Cardiac muscle cell (in vitro differentiated cells and primary cell): ENCODE results near the gene TMEM88. TPM values are rescaled to one million over a fixed set of nuclear protein-coding genes. Genes with fewer than 3 reads are reported as not detected.
A peak's percentile ranks its signal among the peaks of the same experiment; 100 is the strongest.

ENCODE experiments used
- DNase-seq, 2 donors: peaks; one replicate each; pipeline versions ENCODE4 v3.0.0 to v3.0.0-alpha.2; 2010 to 2017; ENCODE audit warnings: low read depth in 1 of 2, low spot score in 1 of 2
- H3K27ac ChIP-seq: fragments of 200-600 bp; sonication (generic); 2 replicates; pipeline ENCODE4 v1.5.1; 2016
- H3K27me3 ChIP-seq: fragments of 200-600 bp; sonication (generic); 2 replicates; pipeline ENCODE4 v1.6.0; 2016; ENCODE audit warnings: control low read depth
- H3K36me3 ChIP-seq: fragments of 200-600 bp; sonication (generic); 2 replicates; pipeline ENCODE4 v1.5.1; 2016; ENCODE audit warnings: control low read depth
- H3K4me1 ChIP-seq: fragments of 200-600 bp; sonication (generic); 2 replicates; pipeline ENCODE4 v1.8.1; 2017; ENCODE audit warnings: low read depth, mild to moderate bottlenecking, mixed run types
- H3K4me3 ChIP-seq: fragments of 200-600 bp; sonication (generic); 2 replicates; pipeline ENCODE4 v1.5.1; 2016; ENCODE audit warnings: mild to moderate bottlenecking
- H3K9me3 ChIP-seq: fragments of 200-600 bp; sonication (generic); 2 replicates; pipeline ENCODE4 v1.5.1; 2017; ENCODE audit warnings: low read depth, mild to moderate bottlenecking, control low read depth
- polyA plus RNA-seq: library from polyadenylated mRNA; unstranded; fragments of >200 nt; fragmentation: Nextera tagmentation; extraction: Ambion mirVana; gene quantifications from 2 replicates; pipeline ENCODE4 v1.2.1, GENCODE V29; 2016
- total RNA-seq: library from RNA; depleted of rRNA; stranded (reverse); fragments of >200 nt; gene quantifications from 2 replicates; pipeline ENCODE4 v1.2.3, GENCODE V29; 2016
- TF ChIP-seq, protein P1 (sequence below): IDR thresholded peaks from 2 replicates; pipeline ENCODE4 v1.5.1; 2012; ENCODE audit warnings: low read depth, mild to moderate bottlenecking, low read length

Gene TMEM88
- total and polyA plus RNA-seq, 2 experiments from 2014 or later, result 27.4 to 66.1 TPM

DNA sequence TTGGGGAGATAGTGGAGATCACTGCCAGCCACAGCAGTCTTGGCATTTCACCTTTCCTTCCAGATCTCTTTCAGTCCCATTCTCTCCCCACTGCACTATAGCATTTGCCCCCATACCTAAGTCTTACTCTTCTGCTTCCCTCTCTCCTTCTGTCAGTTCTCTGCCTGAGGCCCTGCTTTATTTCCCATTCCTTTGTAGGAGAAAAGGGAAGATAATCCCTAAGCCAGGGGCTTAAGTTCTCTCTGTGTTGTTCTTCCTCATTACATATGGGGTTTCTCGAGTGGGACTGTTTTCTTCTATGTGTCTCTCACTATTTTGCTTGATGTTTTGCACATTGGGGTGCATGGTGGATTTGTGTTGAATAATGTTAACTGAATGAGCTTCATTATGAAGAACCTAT is 14.4 kb upstream of the TMEM88 start:
- peaks cover 1% of the 10 kb centered on the region for H3K36me3 ChIP-seq
- DNase-seq, result no peak
- TF ChIP-seq, protein P1, sequence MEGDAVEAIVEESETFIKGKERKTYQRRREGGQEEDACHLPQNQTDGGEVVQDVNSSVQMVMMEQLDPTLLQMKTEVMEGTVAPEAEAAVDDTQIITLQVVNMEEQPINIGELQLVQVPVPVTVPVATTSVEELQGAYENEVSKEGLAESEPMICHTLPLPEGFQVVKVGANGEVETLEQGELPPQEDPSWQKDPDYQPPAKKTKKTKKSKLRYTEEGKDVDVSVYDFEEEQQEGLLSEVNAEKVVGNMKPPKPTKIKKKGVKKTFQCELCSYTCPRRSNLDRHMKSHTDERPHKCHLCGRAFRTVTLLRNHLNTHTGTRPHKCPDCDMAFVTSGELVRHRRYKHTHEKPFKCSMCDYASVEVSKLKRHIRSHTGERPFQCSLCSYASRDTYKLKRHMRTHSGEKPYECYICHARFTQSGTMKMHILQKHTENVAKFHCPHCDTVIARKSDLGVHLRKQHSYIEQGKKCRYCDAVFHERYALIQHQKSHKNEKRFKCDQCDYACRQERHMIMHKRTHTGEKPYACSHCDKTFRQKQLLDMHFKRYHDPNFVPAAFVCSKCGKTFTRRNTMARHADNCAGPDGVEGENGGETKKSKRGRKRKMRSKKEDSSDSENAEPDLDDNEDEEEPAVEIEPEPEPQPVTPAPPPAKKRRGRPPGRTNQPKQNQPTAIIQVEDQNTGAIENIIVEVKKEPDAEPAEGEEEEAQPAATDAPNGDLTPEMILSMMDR, result no peak
- peaks cover 29% of the 10 kb centered on the region for H3K4me1 ChIP-seq
- no peaks in the 10 kb centered on the region for H3K27me3 ChIP-seq
- no peak overlapping the region for H3K4me3 ChIP-seq
- H3K9me3 ChIP-seq, result no peaks in the 10 kb centered on the region
- peak overlapping the region; percentile 94 for H3K27ac ChIP-seq

DNA sequence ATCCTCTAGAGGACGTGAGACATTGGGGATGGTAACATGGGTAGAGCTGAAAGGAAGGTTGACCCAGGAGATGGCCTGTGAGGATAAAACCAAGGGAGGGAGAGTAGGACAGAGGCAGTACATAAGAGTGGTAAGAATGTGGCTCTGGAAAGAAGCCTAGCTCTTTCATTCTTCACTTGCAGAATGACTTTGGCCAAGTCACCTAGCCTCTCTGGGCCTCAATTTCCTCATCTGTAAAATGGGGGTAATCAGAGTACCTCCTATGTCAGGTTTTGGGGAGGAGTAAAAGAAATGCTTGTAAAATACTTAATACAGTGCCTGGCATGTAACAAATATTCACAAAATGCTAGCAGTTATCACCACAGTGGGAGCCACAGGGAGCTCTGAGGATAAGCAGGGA is 14.0 kb upstream of the TMEM88 start:
- H3K4me3 ChIP-seq, result peak overlapping the region; percentile 40
- H3K36me3 ChIP-seq, result peaks cover 6% of the 10 kb centered on the region
- H3K27me3 ChIP-seq, result no peaks in the 10 kb centered on the region
- TF ChIP-seq, protein P1, result no peak
- H3K9me3 ChIP-seq, result no peaks in the 10 kb centered on the region
- H3K27ac ChIP-seq, result peak overlapping the region; percentile 94
- H3K4me1 ChIP-seq, result peaks cover 29% of the 10 kb centered on the region
- no peak for DNase-seq

DNA sequence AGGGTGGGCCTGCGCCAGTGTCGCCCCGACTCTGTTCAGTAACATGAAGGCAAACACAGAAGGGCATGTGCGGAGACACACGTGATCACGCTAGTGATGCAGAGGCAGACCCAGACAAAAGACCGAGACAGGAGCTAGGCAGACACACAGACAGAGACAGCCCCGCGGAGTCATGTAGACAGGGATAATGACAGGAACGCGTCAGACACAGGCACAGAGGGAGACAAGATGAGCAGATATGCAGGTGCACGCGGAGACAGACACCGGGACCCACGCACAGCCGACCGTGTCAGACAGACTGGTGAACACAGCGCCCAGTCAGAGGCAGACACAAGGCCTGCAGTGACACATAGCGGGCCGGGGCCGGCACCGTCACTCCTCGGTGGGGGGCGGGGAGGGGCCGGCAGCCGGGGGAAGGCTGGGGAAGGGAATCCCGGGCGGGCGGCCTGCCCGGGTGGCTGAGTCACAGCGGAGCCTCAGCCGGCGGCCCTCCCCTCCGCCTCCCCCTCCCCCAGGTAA is 13.4 kb upstream of the TMEM88 start:
- Histone ChIP-seq H3K9me3 (no peaks in the 10 kb centered on the region), H3K27me3 (no peaks in the 10 kb centered on the region), H3K4me1 (peaks cover 29% of the 10 kb centered on the region), H3K36me3 (peaks cover 12% of the 10 kb centered on the region), H3K27ac (peak overlapping the region; percentile 94), H3K4me3 (peak overlapping the region; percentile 40)
- DNase-seq, result peak; percentile 52 to 94
- TF ChIP-seq, protein P1, result no peak

DNA sequence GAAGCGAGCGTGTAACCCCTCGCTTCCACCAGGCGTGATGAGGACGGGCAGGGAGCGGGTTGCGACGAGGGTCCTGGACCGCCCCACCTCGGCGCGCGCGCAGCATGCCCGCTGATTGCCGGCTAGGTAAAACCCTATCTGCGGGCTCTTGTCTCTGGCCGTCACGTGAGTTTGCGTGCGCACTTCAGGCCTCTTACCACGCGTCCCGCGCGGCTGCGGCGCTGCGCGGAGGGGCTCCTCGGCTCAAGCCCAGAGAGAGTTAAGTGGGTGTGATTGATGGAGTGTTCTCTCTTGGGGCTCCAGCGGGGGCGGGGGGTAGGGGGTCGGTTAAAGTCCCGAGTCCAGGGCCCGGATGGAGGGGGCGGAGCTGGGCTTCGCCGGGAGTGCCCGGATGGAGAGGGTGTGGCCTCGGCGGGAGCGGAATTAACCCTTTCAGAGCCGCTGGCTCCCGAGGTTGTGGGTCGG is 12.9 kb upstream of the TMEM88 start:
- H3K36me3 ChIP-seq, result peaks cover 15% of the 10 kb centered on the region
- TF ChIP-seq, protein P1, result no peak
- H3K9me3 ChIP-seq, result no peaks in the 10 kb centered on the region
- H3K27me3 ChIP-seq, result no peaks in the 10 kb centered on the region
- H3K27ac ChIP-seq, result peak overlapping the region; percentile 94
- peak; percentile 93 to 99 for DNase-seq
- peaks cover 29% of the 10 kb centered on the region for H3K4me1 ChIP-seq
- peak overlapping the region; percentile 40 for H3K4me3 ChIP-seq

DNA sequence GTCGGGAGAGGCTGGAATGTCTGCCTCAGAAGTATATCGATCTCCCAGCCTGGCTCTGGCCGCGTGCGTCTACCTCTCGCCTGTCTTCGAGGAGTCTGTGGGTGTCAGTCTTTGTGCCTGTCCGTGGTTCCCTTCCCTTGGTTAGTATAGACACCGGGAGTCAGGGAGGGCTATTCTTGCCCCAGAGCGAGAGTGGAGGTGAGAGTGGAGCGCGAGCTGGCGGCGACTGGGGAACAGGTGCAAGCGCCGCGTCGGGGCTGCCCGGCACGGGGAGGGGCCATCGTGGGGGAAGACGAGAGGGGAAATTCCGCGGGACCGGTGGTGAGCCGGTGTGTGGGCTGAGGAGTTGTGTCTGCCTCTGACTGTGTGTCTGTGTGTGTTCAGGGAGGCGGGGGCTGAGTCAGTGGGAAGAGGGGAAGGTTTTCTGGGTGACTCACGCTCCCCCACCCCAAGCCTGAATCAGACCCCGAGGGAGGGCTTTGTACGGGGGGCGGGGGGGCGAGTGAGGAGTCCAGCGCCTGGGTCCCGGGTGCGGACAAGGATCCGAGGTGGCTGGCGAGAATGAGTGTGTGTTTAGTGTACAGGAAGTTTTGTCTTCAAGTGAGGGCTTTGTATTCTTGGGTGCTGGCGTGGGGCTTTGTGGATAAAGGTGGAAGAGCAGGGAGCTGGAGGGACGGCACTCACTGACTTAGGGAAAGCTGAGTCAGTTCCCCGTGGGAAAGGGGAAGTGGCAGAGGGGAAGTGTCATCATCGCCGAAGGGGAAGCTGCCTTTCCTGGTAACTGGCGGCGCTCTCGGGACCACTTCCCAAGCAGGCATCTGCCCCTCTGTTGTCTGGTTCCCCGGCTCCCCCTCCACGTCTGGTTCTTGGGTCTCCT is 12.2 kb upstream of the TMEM88 start:
- no peaks in the 10 kb centered on the region for H3K27me3 ChIP-seq
- peaks cover 27% of the 10 kb centered on the region for H3K4me1 ChIP-seq
- peak overlapping the region; percentile 40 for H3K4me3 ChIP-seq
- H3K9me3 ChIP-seq, result no peaks in the 10 kb centered on the region
- peak overlapping the region; percentile 74 for H3K27ac ChIP-seq
- peak; percentile 44 to 93 for DNase-seq
- TF ChIP-seq, protein P1, result no peak
- peaks cover 20% of the 10 kb centered on the region for H3K36me3 ChIP-seq
